HL-60 (cell line): Measurements from ENCODE around the gene MRPS7.

Experiments
- GABPA ChIP-seq: IDR thresholded peaks from 2 replicates; pipeline ENCODE4 v1.6.1; 2012; ENCODE audit warnings: low read depth
- POLR2AphosphoS5 ChIP-seq: IDR thresholded peaks from 2 replicates; pipeline ENCODE4 v1.6.1; 2012; ENCODE audit warnings: low read depth
- SPI1 ChIP-seq: IDR thresholded peaks from 2 replicates; pipeline ENCODE4 v1.6.1; 2012; ENCODE audit warnings: low read depth, mild to moderate bottlenecking, borderline replicate concordance
- TF ChIP-seq, protein P1 (sequence below): IDR thresholded peaks from one replicate; pipeline ENCODE4 v1.5.1; 2011; ENCODE audit warnings: low read length, control low read depth, inconsistent platforms; ENCODE audit not compliant: insufficient read depth
- TF ChIP-seq, protein P2 (sequence below): IDR thresholded peaks from 2 replicates; pipeline ENCODE4 v1.6.1; 2012; ENCODE audit warnings: low read depth; ENCODE audit not compliant: insufficient replicate concordance

- TF ChIP-seq, protein P1, sequence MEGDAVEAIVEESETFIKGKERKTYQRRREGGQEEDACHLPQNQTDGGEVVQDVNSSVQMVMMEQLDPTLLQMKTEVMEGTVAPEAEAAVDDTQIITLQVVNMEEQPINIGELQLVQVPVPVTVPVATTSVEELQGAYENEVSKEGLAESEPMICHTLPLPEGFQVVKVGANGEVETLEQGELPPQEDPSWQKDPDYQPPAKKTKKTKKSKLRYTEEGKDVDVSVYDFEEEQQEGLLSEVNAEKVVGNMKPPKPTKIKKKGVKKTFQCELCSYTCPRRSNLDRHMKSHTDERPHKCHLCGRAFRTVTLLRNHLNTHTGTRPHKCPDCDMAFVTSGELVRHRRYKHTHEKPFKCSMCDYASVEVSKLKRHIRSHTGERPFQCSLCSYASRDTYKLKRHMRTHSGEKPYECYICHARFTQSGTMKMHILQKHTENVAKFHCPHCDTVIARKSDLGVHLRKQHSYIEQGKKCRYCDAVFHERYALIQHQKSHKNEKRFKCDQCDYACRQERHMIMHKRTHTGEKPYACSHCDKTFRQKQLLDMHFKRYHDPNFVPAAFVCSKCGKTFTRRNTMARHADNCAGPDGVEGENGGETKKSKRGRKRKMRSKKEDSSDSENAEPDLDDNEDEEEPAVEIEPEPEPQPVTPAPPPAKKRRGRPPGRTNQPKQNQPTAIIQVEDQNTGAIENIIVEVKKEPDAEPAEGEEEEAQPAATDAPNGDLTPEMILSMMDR: no peak
- TF ChIP-seq POLR2AphosphoS5 (no peak), GABPA (no peak), SPI1 (no peak)
- TF ChIP-seq, protein P2, sequence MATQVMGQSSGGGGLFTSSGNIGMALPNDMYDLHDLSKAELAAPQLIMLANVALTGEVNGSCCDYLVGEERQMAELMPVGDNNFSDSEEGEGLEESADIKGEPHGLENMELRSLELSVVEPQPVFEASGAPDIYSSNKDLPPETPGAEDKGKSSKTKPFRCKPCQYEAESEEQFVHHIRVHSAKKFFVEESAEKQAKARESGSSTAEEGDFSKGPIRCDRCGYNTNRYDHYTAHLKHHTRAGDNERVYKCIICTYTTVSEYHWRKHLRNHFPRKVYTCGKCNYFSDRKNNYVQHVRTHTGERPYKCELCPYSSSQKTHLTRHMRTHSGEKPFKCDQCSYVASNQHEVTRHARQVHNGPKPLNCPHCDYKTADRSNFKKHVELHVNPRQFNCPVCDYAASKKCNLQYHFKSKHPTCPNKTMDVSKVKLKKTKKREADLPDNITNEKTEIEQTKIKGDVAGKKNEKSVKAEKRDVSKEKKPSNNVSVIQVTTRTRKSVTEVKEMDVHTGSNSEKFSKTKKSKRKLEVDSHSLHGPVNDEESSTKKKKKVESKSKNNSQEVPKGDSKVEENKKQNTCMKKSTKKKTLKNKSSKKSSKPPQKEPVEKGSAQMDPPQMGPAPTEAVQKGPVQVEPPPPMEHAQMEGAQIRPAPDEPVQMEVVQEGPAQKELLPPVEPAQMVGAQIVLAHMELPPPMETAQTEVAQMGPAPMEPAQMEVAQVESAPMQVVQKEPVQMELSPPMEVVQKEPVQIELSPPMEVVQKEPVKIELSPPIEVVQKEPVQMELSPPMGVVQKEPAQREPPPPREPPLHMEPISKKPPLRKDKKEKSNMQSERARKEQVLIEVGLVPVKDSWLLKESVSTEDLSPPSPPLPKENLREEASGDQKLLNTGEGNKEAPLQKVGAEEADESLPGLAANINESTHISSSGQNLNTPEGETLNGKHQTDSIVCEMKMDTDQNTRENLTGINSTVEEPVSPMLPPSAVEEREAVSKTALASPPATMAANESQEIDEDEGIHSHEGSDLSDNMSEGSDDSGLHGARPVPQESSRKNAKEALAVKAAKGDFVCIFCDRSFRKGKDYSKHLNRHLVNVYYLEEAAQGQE: no peak
These were observed 25.5 kb downstream of the MRPS7 start for GRCh38 chr17:75287221-75287620.
